Fibroblast of skin of abdomen (primary cell): ENCODE data around the gene GNL2. TPM values are rescaled to one million over a fixed set of nuclear protein-coding genes. Genes with fewer than 3 reads are reported as not detected.

ENCODE experiments used
- DNase-seq: peaks from one replicate; pipeline ENCODE4 v3.0.0-alpha.2; 2013
- polyA plus RNA-seq, 2 experiments: library from polyadenylated mRNA; unstranded; fragments of 120-200 nt; gene quantifications; one replicate each; pipeline ENCODE4 v1.2.1, GENCODE V29; 2013; ENCODE audit not compliant: insufficient read length in 2 of 2

Gene GNL2
- 76.4 TPM for polyA plus RNA-seq (2013, experiment 1 of 2; ENCODE audit: insufficient read length)
- 70.4 TPM for polyA plus RNA-seq (2013, experiment 2 of 2; ENCODE audit: insufficient read length)

GRCh38 chr1:37595440-37596181 lies at the start of gene GNL2:
GNL2 (minus strand) TSS chr1:37595937; CDS start chr1:37595822, 115 bp downstream.
- peak; percentile 95 for DNase-seq

GRCh38 chr1:37641059-37641458 lies 45.3 kb upstream of the GNL2 start:
- no peak for DNase-seq

- no peak for DNase-seq
These were observed 40.7 kb upstream of the GNL2 start for GRCh38 chr1:37636435-37636834.

- no peak for DNase-seq
These were observed 39.5 kb upstream of the GNL2 start for GRCh38 chr1:37634992-37635902.

GRCh38 chr1:37634244-37634991 lies 38.7 kb upstream of the GNL2 start, which contains the start of gene RSPO1:
RSPO1 (minus strand) TSS chr1:37634892; CDS start chr1:37629661, 5,231 bp downstream.
- peak; percentile 9 for DNase-seq

GRCh38 chr1:37633938-37634243 lies 38.2 kb upstream of the GNL2 start:
- DNase-seq, result no peak

GRCh38 chr1:37633040-37633937 lies 37.6 kb upstream of the GNL2 start:
- no peak for DNase-seq

GRCh38 chr1:37631036-37631435 lies 35.3 kb upstream of the GNL2 start:
- DNase-seq, result no peak

- DNase-seq, result no peak
These were observed 34.8 kb upstream of the GNL2 start for GRCh38 chr1:37630426-37631028.

- DNase-seq, result no peak
These were observed 34.1 kb upstream of the GNL2 start for GRCh38 chr1:37629726-37630425.

GRCh38 chr1:37629008-37629407 lies 33.3 kb upstream of the GNL2 start:
- no peak for DNase-seq

GRCh38 chr1:37628026-37628556 lies 32.4 kb upstream of the GNL2 start:
- DNase-seq, result no peak

GRCh38 chr1:37622131-37622530 lies 26.4 kb upstream of the GNL2 start:
- no peak for DNase-seq

- peak; percentile 12 for DNase-seq
These were observed 25.7 kb upstream of the GNL2 start for GRCh38 chr1:37621326-37621870.

- no peak for DNase-seq
These were observed 25.0 kb upstream of the GNL2 start for GRCh38 chr1:37620707-37621106.

GRCh38 chr1:37616330-37616729 lies 20.6 kb upstream of the GNL2 start:
- no peak for DNase-seq

GRCh38 chr1:37614105-37614504 lies 18.4 kb upstream of the GNL2 start:
- DNase-seq, result no peak

- no peak for DNase-seq
These were observed 16.4 kb upstream of the GNL2 start for GRCh38 chr1:37612186-37612585.

GRCh38 chr1:37609994-37610393 lies 14.3 kb upstream of the GNL2 start:
- no peak for DNase-seq

GRCh38 chr1:37609002-37609401 lies 13.3 kb upstream of the GNL2 start:
- no peak for DNase-seq
